ENCODE measurements around the gene ZFP36.

GRCh38 chr19:39445196-39446111 lies 38.8 kb downstream of the ZFP36 start, which contains the start of gene SUPT5H:
- TF ChIP-seq CTCF (IDR thresholded peaks at IDR 0.05; ENCODE audit: low read depth, low read length, poor library complexity, severe bottlenecking) (no peak), EZH2phosphoT487 (IDR thresholded peaks at IDR 0.05; ENCODE audit: borderline replicate concordance, low read length) (no peak)
